GM12878 (cell line): ENCODE results near the gene NFIX. TPM values are rescaled to one million over a fixed set of nuclear protein-coding genes. Genes with fewer than 3 reads are reported as not detected.

Experiments
- BCL11A ChIP-seq: IDR thresholded peaks from 2 replicates; pipeline ENCODE4 v1.6.1; 2011; ENCODE audit warnings: low read depth, low read length
- CBFB ChIP-seq: IDR thresholded peaks from 2 replicates; pipeline ENCODE4 v1.6.1; 2016; ENCODE audit warnings: antibody characterized with exemption, low read depth
- CHD4 ChIP-seq: fragments of 200-600 bp; sonication (generic); IDR thresholded peaks from 2 replicates; pipeline ENCODE4 v1.6.1; 2016; ENCODE audit warnings: mild to moderate bottlenecking
- IKZF1 ChIP-seq: fragments of 450-650 bp; conservative IDR thresholded peaks from 2 replicates; pipeline ENCODE4 v1.6.1; 2017; ENCODE audit warnings: antibody characterized with exemption, mild to moderate bottlenecking
- IRF4 ChIP-seq: IDR thresholded peaks from 2 replicates; pipeline ENCODE4 v1.6.1; 2011; ENCODE audit warnings: low read depth, low read length
- NR2F1 ChIP-seq: fragments of 450-650 bp; conservative IDR thresholded peaks from 2 replicates; pipeline ENCODE4 v1.6.1; 2017; ENCODE audit warnings: mild to moderate bottlenecking
- PAX5 ChIP-seq: IDR thresholded peaks from 2 replicates; pipeline ENCODE4 v1.6.1; 2011; ENCODE audit warnings: low read depth, low read length, borderline replicate concordance
- PBX3 ChIP-seq: IDR thresholded peaks from 2 replicates; pipeline ENCODE4 v1.6.1; 2011; ENCODE audit warnings: mild to moderate bottlenecking, low read depth, low read length, moderate library complexity; ENCODE audit not compliant: insufficient replicate concordance
- POLR2A ChIP-seq: IDR thresholded peaks from 2 replicates; pipeline ENCODE4 v1.6.1; 2011; ENCODE audit warnings: low read depth, mild to moderate bottlenecking, low read length
- REST ChIP-seq: IDR thresholded peaks from 2 replicates; pipeline ENCODE4 v1.6.1; 2012; ENCODE audit warnings: mild to moderate bottlenecking, low read depth, low read length
- STAT3 ChIP-seq: IDR thresholded peaks from 2 replicates; pipeline ENCODE4 v1.6.1; 2011; ENCODE audit warnings: low read depth, low read length, improper control_type of control experiment
- TBL1XR1 ChIP-seq: IDR thresholded peaks from 2 replicates; pipeline ENCODE4 v1.6.1; 2012; ENCODE audit warnings: low read depth, low read length, improper control_type of control experiment
- TCF7 ChIP-seq: IDR thresholded peaks from 2 replicates; pipeline ENCODE4 v1.6.1; 2014; ENCODE audit warnings: antibody characterized with exemption, borderline replicate concordance
- WRNIP1 ChIP-seq: IDR thresholded peaks from 2 replicates; pipeline ENCODE4 v1.6.1; 2011; ENCODE audit warnings: low read depth, low read length, improper control_type of control experiment, borderline replicate concordance
- ZBTB11 ChIP-seq: fragments of 450-650 bp; formaldehyde crosslinking; IDR thresholded peaks from 2 replicates; pipeline ENCODE4 v1.5.0; 2022; ENCODE audit warnings: mild to moderate bottlenecking, missing genetic modification characterization
- ZBTB33 ChIP-seq: fragments of 450-650 bp; IDR thresholded peaks from 2 replicates; pipeline ENCODE4 v1.6.1; 2017; ENCODE audit warnings: mild to moderate bottlenecking
- ZZZ3 ChIP-seq: IDR thresholded peaks from 2 replicates; pipeline ENCODE4 v1.6.1; 2011; ENCODE audit warnings: low read depth; ENCODE audit not compliant: control insufficient read depth, insufficient read length
- polyA plus RNA-seq, 11 experiments: library from polyadenylated mRNA; depleted of rRNA in 4 of 11; unstranded in 6 of 11; stranded (reverse) in 5 of 11; fragments of >200 nt; fragmentation: Nextera tagmentation in 4 of 11; fragmentation: Illumina TruSeq in 1 of 11; extraction: Ambion mirVana in 4 of 11; extraction: Trizol in 1 of 11; gene quantifications; 1 replicate in 1 of 11; 2 replicates in 10 of 11; pipeline versions ENCODE4 v1.2.1 to v1.2.3, GENCODE V29; 2011 to 2016; ENCODE audit warnings: inconsistent platforms in 2 of 11, missing spikeins in 2 of 11, low read depth in 1 of 11
- total RNA-seq, 4 experiments: library from RNA; depleted of rRNA in 3 of 4; stranded (reverse); fragments of >200 nt in 3 of 4; fragmentation: Illumina TruSeq in 1 of 4; extraction: Trizol in 1 of 4; gene quantifications; 2 replicates each; pipeline versions ENCODE4 v1.2.1 to v1.2.3, GENCODE V29; 2013 to 2021

Gene NFIX
- total and polyA plus RNA-seq, 10 of the 15 experiments (the other 5 are each of a cell fraction or from before 2014, with no cell fraction given) = 0.02 to 2.2 (median 0.28) TPM

GRCh38 chr19:13118424-13119193, 123.3 kb downstream of the NFIX start (continued):
- no peak for TF ChIP-seq WRNIP1
- TF ChIP-seq POLR2A = peak; percentile 7; the same call in 1 of the 2 replicates
- no peak for TF ChIP-seq IRF4
- peak; percentile 66 for TF ChIP-seq NR2F1
- TF ChIP-seq TCF7 = no peak
- TF ChIP-seq STAT3 = no peak
- no peak for TF ChIP-seq BCL11A
- TF ChIP-seq PBX3 = no peak
- no peak for TF ChIP-seq CHD4
- TF ChIP-seq TBL1XR1 = peak; percentile 12; the same call in 1 of the 2 replicates
- no peak for TF ChIP-seq ZZZ3
- no peak for TF ChIP-seq IKZF1
- no peak for TF ChIP-seq REST
- TF ChIP-seq ZBTB33 = no peak
- no peak for TF ChIP-seq ZBTB11 (CRISPR knock-in tag)
- no peak for TF ChIP-seq CBFB
- TF ChIP-seq PAX5 = no peak
